Skeletal muscle satellite cell (primary cell): Measurements from ENCODE around the gene PLRG1.

ENCODE experiments used
- H3K27me3 ChIP-seq: 2 replicates; pipeline ENCODE4 v1.7.0; 2013; ENCODE audit warnings: low read length; ENCODE audit not compliant: control insufficient read depth, insufficient read depth
- H3K36me3 ChIP-seq: 2 replicates; pipeline ENCODE4 v1.7.0; 2013; ENCODE audit warnings: mild to moderate bottlenecking, control low read depth, low read length; ENCODE audit not compliant: insufficient read depth
- H3K4me1 ChIP-seq: 2 replicates; pipeline ENCODE4 v1.7.0; 2013; ENCODE audit warnings: low read length; ENCODE audit not compliant: control insufficient read depth, insufficient read depth
- H3K4me2 ChIP-seq: 2 replicates; pipeline ENCODE4 v1.7.0; 2013; ENCODE audit warnings: mild to moderate bottlenecking, low read length
- H3K4me3 ChIP-seq: 2 replicates; pipeline ENCODE4 v1.7.0; 2013; ENCODE audit warnings: low read length
- H3K9ac ChIP-seq: 2 replicates; pipeline ENCODE4 v1.7.0; 2013; ENCODE audit warnings: mild to moderate bottlenecking, low read depth, low read length, moderate library complexity
- H3K9me3 ChIP-seq: replicated peaks from 2 replicates; pipeline ENCODE4 v1.7.0; 2013; ENCODE audit warnings: mild to moderate bottlenecking, control low read depth, low read length

The PLRG1 gene

DNA sequence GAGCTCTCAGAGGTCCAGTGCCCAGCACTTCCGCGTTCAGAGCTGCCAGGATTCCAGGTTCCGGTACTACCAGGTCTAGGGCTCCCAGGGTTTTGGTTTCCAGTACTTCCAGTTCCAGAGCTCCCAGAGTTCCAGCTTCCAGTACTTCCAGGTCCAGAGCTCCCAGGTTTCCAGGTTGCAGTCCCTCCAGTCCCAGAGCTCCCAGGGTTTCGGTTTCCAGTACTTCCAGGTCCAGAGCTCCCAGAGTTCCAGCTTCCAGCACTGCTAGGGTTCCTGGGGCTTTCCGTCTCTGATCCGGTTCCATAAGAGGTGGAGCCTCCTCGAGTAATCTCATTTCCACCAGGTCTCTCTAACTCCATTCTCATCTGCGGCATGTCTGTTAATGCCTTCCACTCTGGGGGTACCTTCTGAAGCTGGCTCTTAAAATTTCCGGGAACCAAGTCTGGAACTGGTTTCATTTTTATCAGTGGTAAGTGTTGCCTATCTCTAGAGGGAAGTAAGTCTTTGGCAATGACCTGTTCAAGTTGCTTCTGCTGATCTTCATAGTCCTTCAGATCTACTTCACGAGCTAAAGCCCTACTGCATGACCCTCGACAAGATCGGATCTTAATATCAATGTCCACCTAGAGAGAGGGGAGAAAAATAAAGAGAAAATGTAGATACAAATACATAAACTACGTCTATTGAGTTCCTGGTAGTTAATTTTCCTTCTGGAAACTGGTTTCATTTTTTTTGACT lies 36.3 kb upstream of the PLRG1 start:
- no peak overlapping the region for H3K4me2 ChIP-seq
- no peaks in the 10 kb centered on the region for H3K36me3 ChIP-seq
- no peaks in the 10 kb centered on the region for H3K9me3 ChIP-seq
- no peak overlapping the region for H3K9ac ChIP-seq
- H3K4me1 ChIP-seq = no peaks in the 10 kb centered on the region
- H3K4me3 ChIP-seq = no peak overlapping the region
- peaks cover 32% of the 10 kb centered on the region for H3K27me3 ChIP-seq

DNA sequence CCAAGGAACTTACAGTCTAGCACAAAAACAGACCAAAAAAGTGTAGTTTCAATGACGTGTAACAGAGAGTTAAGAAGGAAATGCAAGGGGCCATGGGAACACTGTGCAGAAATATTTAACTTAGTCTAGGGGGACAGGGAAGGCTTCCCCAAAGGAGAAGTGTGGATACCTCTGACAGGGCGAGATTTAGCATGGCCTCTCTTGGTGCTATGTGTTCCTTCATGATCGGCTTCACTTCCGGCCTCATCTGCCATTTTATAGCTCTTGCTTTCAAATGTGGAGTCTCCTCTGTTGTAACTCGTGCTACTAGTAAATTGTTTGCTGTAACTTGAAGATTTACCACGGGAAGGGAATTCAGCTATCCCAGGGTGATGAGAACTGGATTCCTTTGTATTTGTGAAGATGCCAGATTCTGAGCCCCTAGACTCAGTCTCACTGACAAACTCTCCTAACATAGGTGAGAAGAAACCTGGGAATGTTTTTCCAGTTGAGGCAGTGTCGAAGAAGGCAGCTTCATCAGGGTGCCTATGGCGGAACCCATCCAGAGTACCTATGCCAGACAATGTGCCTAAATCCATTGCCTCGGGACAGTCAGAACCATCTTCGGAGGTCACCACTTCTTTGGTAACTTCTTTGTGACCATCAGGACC lies 35.3 kb upstream of the PLRG1 start:
- H3K4me1 ChIP-seq = no peaks in the 10 kb centered on the region
- no peak overlapping the region for H3K9ac ChIP-seq
- no peaks in the 10 kb centered on the region for H3K36me3 ChIP-seq
- H3K27me3 ChIP-seq = peaks cover 32% of the 10 kb centered on the region
- no peak overlapping the region for H3K4me3 ChIP-seq
- H3K4me2 ChIP-seq = no peak overlapping the region
- H3K9me3 ChIP-seq = no peaks in the 10 kb centered on the region

DNA sequence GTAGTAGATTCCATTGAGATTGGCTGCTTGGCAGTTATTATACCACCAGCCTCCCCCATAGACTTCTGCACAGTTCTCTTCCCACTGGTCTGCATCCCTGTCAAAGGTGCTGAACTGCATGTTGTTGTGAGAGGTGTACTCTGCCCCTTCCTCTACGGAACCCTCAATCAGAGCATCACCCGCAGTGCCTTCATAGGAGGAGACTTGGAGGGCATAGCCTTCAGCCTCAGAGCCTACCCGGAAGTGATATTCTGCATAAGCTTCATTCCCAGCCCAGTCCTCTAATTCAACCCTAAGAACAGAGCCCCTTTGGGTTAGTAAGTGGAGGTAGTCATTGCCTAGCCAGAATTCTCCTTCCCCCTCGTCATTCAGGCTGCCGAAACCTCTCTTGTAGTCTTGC lies 34.1 kb upstream of the PLRG1 start:
- Histone ChIP-seq H3K4me2 (no peak overlapping the region), H3K4me1 (no peaks in the 10 kb centered on the region), H3K4me3 (no peak overlapping the region), H3K27me3 (peaks cover 26% of the 10 kb centered on the region), H3K9ac (no peak overlapping the region), H3K36me3 (no peaks in the 10 kb centered on the region), H3K9me3 (no peaks in the 10 kb centered on the region)

DNA sequence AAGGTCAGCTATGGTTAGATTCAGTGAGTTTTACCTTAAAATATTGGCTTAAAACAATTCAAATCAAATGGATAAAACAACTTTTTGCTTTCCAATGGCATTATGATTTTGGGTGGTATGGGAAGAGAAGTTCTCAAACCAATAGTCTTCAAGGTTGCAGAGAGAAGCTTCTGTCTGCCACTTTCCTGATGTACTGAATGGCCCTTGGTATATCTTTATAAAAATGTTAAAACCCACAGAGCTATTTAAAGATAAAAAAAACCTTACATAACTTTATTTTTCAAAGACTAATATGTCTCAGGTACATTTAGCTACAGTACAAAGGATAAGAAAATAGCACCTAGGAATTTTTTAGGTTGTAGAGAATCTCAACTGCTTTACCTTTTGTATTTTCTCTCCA lies 33.5 kb upstream of the PLRG1 start:
- Histone ChIP-seq H3K9me3 (no peaks in the 10 kb centered on the region), H3K4me3 (no peak overlapping the region), H3K27me3 (peaks cover 21% of the 10 kb centered on the region), H3K9ac (no peak overlapping the region), H3K4me2 (no peak overlapping the region), H3K36me3 (no peaks in the 10 kb centered on the region), H3K4me1 (no peaks in the 10 kb centered on the region)

DNA sequence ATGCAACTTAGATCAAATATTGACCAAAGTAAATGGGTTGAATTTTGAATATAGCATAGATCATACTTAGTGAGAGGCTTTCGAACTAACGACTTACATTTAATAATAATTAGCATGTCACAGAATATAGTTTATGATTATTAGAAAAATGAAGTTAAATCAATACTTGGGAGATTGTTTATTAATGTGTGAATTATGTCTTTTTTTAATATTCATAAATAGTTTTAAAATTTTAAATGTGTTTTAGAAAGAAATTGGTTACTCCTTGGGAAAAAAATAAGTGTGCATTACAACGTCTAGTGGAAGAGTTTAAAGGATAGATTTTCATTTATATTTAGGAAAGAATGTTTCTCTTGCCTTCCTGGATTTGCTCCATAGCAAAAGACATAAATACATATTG lies 33.0 kb upstream of the PLRG1 start:
- H3K4me2 ChIP-seq = no peak overlapping the region
- no peaks in the 10 kb centered on the region for H3K36me3 ChIP-seq
- peaks cover 18% of the 10 kb centered on the region for H3K27me3 ChIP-seq
- no peaks in the 10 kb centered on the region for H3K4me1 ChIP-seq
- H3K4me3 ChIP-seq = no peak overlapping the region
- no peak overlapping the region for H3K9ac ChIP-seq
- H3K9me3 ChIP-seq = no peaks in the 10 kb centered on the region

DNA sequence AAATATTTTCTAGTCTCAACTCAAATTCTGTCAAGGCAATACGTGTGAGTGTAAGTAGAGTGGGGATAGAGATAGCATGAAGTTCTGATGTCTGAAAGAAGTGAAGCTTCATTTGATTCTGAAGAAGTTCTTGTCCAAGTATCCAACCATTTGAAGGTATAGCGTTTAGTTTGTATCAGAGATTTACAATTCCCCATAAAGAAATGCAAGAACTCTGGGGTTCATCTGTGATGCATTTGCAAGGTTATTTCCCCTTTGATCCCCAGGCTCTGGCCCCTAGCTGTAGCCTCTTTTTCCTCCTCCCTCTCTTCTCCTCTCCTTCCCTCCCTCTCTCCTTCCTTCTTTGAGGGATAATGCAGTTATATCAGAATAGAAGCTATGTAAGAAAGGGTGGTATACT lies 32.5 kb upstream of the PLRG1 start:
- H3K4me3 ChIP-seq = no peak overlapping the region
- H3K9me3 ChIP-seq = no peaks in the 10 kb centered on the region
- H3K4me1 ChIP-seq = no peaks in the 10 kb centered on the region
- no peaks in the 10 kb centered on the region for H3K36me3 ChIP-seq
- no peak overlapping the region for H3K4me2 ChIP-seq
- H3K9ac ChIP-seq = no peak overlapping the region
- peaks cover 15% of the 10 kb centered on the region for H3K27me3 ChIP-seq

DNA sequence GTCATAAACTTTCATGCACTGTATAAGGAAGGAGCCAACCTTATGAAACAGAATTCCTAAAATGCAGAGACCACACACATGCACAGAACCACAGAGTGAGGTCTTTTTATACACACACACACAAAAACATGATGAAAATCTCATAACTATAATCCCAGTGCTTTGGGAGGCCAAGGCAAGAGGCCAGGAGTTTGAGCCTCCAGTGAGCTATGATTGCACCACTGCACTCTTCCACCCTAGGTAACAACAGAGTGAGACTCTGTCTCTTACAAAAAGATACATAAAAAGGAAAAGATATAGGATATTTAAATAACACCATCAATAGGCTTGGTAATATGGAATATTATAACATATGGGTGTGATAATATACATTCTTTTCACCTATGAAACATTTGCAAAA lies 29.7 kb upstream of the PLRG1 start:
- Histone ChIP-seq H3K4me3 (no peak overlapping the region), H3K27me3 (peaks cover 6% of the 10 kb centered on the region), H3K36me3 (no peaks in the 10 kb centered on the region), H3K9me3 (no peaks in the 10 kb centered on the region), H3K4me2 (no peak overlapping the region), H3K9ac (no peak overlapping the region), H3K4me1 (no peaks in the 10 kb centered on the region)

DNA sequence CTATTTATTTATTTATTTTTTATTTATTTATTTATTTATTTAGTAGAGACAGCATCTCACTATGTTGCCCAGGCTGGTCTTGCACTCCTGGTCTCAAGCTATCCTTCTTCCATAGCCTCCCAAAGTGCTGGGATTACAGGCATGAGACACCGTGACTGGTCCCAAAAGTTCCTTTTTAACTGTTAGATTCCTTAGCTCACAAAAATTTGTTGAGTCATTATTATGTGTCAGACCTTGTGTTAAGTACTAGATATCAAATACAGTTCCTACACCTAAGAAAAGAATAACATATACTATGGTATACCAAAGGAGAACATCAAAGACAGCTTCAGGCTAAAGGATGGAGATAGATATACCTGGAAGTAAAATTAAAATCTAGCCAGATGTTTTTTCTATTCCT lies 28.7 kb upstream of the PLRG1 start:
- peaks cover 6% of the 10 kb centered on the region for H3K27me3 ChIP-seq
- H3K9ac ChIP-seq = no peak overlapping the region
- H3K9me3 ChIP-seq = no peaks in the 10 kb centered on the region
- no peak overlapping the region for H3K4me3 ChIP-seq
- H3K36me3 ChIP-seq = no peaks in the 10 kb centered on the region
- H3K4me2 ChIP-seq = no peak overlapping the region
- H3K4me1 ChIP-seq = no peaks in the 10 kb centered on the region

DNA sequence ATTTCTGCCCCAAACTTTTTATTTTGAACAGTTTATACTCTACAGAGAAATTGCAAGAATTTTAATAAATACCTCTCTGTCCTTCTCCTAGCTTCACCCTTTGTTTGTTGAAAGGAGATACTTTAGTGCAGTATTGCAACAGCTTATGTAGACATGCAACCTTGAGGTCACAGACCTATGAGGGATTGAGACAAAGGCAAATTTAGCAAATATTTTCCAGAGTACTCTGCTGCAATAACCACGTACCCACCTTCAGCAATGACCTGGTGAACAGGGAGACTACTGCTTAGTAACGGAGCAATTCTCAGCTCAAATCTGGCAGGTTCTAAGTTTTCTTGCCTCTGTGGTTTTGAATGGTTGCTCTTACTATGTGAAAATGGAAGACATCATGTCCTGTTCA lies 27.1 kb upstream of the PLRG1 start:
- Histone ChIP-seq H3K36me3 (no peaks in the 10 kb centered on the region), H3K4me3 (no peak overlapping the region), H3K9me3 (no peaks in the 10 kb centered on the region), H3K4me1 (no peaks in the 10 kb centered on the region), H3K27me3 (peaks cover 6% of the 10 kb centered on the region), H3K9ac (no peak overlapping the region), H3K4me2 (no peak overlapping the region)

DNA sequence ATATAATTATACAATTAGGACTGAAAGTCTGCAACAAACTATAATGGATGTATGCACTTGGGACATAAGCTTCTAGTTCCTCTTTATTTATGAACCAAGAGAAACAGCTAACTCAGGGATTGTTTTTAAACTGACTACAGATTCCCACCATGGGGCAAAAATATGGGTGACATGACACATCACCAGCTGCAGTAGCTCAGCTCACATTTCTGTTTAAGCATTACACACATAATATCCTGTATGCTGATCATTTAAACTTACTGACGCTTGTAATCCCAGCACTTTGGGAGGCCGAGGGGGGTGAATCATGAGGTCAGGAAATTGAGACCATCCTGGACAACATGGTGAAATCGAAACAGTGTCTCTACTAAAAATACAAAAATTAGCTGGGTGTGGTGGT lies 24.1 kb upstream of the PLRG1 start:
- Histone ChIP-seq H3K4me2 (no peak overlapping the region), H3K36me3 (no peaks in the 10 kb centered on the region), H3K4me1 (peaks cover 3% of the 10 kb centered on the region), H3K9ac (no peak overlapping the region), H3K9me3 (no peaks in the 10 kb centered on the region), H3K27me3 (no peaks in the 10 kb centered on the region), H3K4me3 (no peak overlapping the region)

DNA sequence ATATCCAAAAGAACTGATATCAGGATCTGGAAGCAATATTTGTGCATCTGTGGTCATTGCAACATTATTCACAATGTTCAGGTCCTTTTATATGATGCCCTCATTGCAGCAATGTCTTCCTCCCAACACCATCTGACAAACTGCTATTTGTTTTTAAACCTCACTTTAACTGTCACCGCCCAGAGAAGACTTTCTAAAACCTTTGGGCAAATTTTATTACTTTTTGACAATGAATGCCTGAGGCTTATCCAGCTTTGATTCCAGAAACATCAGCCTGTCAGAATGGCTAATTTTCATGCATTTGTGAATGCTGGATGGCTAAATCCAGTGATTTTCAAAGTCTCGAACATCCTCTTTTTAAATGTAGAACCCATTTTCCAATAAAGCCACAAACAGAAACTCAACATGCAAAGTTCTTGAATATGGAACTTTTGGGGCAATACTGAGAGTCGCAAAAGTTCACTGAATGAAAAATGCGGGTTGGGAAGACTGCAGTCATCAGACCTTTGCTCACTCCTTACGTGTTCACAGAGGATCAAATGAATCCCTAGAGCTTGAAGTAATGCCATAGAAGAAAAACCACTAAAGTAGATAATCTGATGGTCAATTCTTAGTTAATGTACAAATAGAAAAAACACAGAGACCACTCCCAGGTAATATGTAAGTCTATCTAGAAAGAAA lies 23.1 kb upstream of the PLRG1 start:
- H3K9ac ChIP-seq = no peak overlapping the region
- H3K27me3 ChIP-seq = no peaks in the 10 kb centered on the region
- peaks cover 13% of the 10 kb centered on the region for H3K4me1 ChIP-seq
- no peaks in the 10 kb centered on the region for H3K36me3 ChIP-seq
- no peak overlapping the region for H3K4me3 ChIP-seq
- no peaks in the 10 kb centered on the region for H3K9me3 ChIP-seq
- no peak overlapping the region for H3K4me2 ChIP-seq

DNA sequence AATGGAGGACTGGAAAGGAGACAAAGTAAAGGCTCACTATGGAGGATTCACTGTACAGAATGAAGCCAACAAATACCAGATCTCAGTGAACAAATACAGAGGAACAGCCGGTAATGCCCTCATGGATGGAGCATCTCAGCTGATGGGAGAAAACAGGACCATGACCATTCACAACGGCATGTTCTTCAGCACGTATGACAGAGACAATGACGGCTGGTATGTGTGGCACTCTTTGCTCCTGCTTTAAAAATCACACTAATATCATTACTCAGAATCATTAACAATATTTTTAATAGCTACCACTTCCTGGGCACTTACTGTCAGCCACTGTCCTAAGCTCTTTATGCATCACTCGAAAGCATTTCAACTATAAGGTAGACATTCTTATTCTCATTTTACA lies 19.4 kb upstream of the PLRG1 start:
- Histone ChIP-seq H3K36me3 (no peaks in the 10 kb centered on the region), H3K9me3 (no peaks in the 10 kb centered on the region), H3K4me2 (no peak overlapping the region), H3K27me3 (no peaks in the 10 kb centered on the region), H3K9ac (no peak overlapping the region), H3K4me3 (no peak overlapping the region), H3K4me1 (peaks cover 27% of the 10 kb centered on the region)
